Activated CD8-positive, alpha-beta T cell treated with anti-CD3 and anti-CD28 coated beads for 36 hours (primary cell): ENCODE results near the gene HS1BP3. TPM values are rescaled to one million over a fixed set of nuclear protein-coding genes. Genes with fewer than 3 reads are reported as not detected.

ENCODE experiments used
- ATAC-seq: fragments of 200-7000 bp; cut with Tn5 transposase; one replicate; pipeline ENCODE4 v1.10.0; 2021; ENCODE audit warnings: mild to moderate bottlenecking, moderate library complexity
- CTCF ChIA-PET: fragments of 350-600 bp; sonication (Branson Sonifier 250); formaldehyde crosslinking; loops from one replicate; lab custom pipeline; 2021; ENCODE audit warnings: antibody characterized with exemption; lab: Charles Lee
- POLR2A ChIA-PET: fragments of 350-600 bp; sonication (Branson Sonifier 250); formaldehyde crosslinking; loops from one replicate; lab custom pipeline; 2021; ENCODE audit warnings: antibody characterized with exemption; lab: Charles Lee
- DNase-seq: peaks from one replicate; pipeline ENCODE4 v3.0.0-alpha.2; 2020
- H3K27ac Mint-ChIP-seq: one replicate; pipeline ENCODE4 v1.8.0; 2021; ENCODE audit warnings: mild to moderate bottlenecking, mixed read lengths
- H3K27me3 Mint-ChIP-seq: one replicate; pipeline ENCODE4 v1.8.0; 2021; ENCODE audit warnings: mixed read lengths
- H3K36me3 Mint-ChIP-seq: one replicate; pipeline ENCODE4 v1.8.0; 2021; ENCODE audit warnings: low read depth, mixed read lengths
- H3K4me1 Mint-ChIP-seq: one replicate; pipeline ENCODE4 v1.8.0; 2021; ENCODE audit warnings: low read depth, mixed read lengths
- H3K4me3 Mint-ChIP-seq: one replicate; pipeline ENCODE4 v1.8.0; 2021; ENCODE audit warnings: mild to moderate bottlenecking, moderate library complexity, mixed read lengths
- H3K9me3 Mint-ChIP-seq: one replicate; pipeline ENCODE4 v1.8.0; 2021; ENCODE audit warnings: mixed read lengths
- CTCF ChIP-seq: fragments of 200-600 bp; IDR thresholded peaks from one replicate; pipeline ENCODE4 v1.8.0; 2022; ENCODE audit warnings: antibody characterized with exemption, mild to moderate bottlenecking
- intact Hi-C: fragments of 100-400 bp; cut with micrococcal nuclease; formaldehyde crosslinking; loops from one replicate; pipeline ENCODE4 v1.10.0; 2022
- total RNA-seq, 2 experiments: library from RNA; stranded (reverse); gene quantifications; one replicate each; pipeline ENCODE4 v1.2.3, GENCODE V29; 2021

HS1BP3 gene
- total RNA-seq, 2 experiments from 2014 or later = 6.5 to 7.9 TPM

DNA sequence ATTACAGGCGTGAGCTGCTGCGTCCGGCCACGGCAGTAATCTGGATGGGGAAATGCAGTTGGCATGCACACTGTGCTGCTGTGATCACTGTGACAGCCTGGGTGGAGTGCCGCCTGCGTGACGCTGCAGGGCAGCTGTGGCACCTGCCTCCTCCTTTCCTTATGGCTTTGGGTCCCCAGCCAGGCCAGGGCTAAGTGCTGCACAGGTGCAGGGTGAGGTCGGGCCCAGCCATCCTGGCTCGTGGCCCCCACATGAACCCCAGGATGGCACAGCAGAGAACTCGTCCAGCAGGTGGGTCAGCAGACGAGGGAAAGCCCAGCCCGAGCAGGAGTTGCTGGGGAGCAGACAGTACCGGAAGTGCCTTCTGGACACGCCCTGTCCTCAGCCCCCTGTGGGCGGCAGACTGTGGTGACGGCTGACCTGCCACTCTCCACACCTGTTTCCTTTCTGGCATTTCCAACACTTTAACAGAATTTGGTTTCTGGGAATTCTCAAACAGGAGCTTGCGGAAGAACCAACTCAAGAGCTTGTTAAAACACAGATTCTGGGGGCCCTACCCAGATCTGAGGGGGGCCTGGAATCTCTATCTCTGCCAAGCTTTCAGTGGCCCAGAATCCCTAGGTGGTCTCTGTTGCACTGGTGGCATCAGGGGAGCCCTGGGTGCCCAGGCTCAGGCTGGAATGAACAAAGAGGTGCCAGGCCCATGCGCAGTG is 16.9 kb downstream of the HS1BP3 start:
- Mint-ChIP-seq H3K27ac (no peak overlapping the region), H3K36me3 (peaks cover 2% of the 10 kb centered on the region), H3K4me3 (no peak overlapping the region), H3K27me3 (no peaks in the 10 kb centered on the region), H3K4me1 (peaks cover 2% of the 10 kb centered on the region), H3K9me3 (no peaks in the 10 kb centered on the region)
- intact Hi-C loops = no loop called here
- no peak for TF ChIP-seq CTCF
- ChIA-PET POLR2A (interaction anchor here (0.7 kb wide), 1 partner anchor 176 kb away, joined by 3 read pairs; no protein-coding TSS in a partner anchor), CTCF (interaction anchor here (1.0 to 2.7 kb wide), 11 partner anchors 9 to 223 kb away, joined by 3 to 21 read pairs (median 5); partner anchors contain the start of gene RHOB)
- DNase-seq (no peak), ATAC-seq (no peak)

DNA sequence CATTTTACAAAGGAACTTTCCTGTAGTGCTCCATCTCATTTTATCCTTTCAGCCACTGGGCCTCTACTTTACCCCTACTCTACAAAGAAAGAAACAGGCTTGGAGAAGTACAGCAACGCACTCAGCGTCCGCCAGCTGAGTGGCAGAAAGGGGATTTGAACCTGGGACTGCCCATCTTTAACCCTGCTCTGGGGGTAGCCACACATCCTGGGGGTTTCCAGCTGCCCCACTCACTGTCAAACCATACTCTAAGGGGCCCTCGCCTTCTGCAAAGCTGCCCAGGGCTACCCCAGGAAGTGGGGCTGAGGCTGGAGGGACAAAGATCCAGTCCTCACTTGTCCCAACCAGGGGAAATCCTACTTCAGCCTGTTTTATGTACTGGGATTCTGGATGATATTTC is 17.9 kb downstream of the HS1BP3 start:
- H3K4me3 Mint-ChIP-seq = no peak overlapping the region
- no peak for TF ChIP-seq CTCF
- intact Hi-C loops = no loop called here
- H3K36me3 Mint-ChIP-seq = peaks cover 2% of the 10 kb centered on the region
- DNase-seq (no peak), ATAC-seq (no peak)
- ChIA-PET CTCF (interaction anchor here (1.7 to 2.1 kb wide), 3 partner anchors 10 to 222 kb away, joined by 4 to 8 read pairs (median 5); no protein-coding TSS in a partner anchor), POLR2A (no interaction called here)
- no peak overlapping the region for H3K27ac Mint-ChIP-seq
- peaks cover 2% of the 10 kb centered on the region for H3K4me1 Mint-ChIP-seq
- no peaks in the 10 kb centered on the region for H3K9me3 Mint-ChIP-seq
- H3K27me3 Mint-ChIP-seq = no peaks in the 10 kb centered on the region

GRCh38 chr2:20632446-20632990 is 18.4 kb downstream of the HS1BP3 start:
- DNase-seq (no peak), ATAC-seq (no peak)
- H3K4me1 Mint-ChIP-seq = peaks cover 2% of the 10 kb centered on the region
- peaks cover 2% of the 10 kb centered on the region for H3K36me3 Mint-ChIP-seq
- no peak overlapping the region for H3K4me3 Mint-ChIP-seq
- intact Hi-C loops = no loop called here
- no peak for TF ChIP-seq CTCF
- CTCF ChIA-PET = interaction anchor here (1.1 to 2.1 kb wide), 4 partner anchors 10 to 221 kb away, joined by 3 to 8 read pairs (median 4); no protein-coding TSS in a partner anchor
- no peaks in the 10 kb centered on the region for H3K27me3 Mint-ChIP-seq
- H3K9me3 Mint-ChIP-seq = no peaks in the 10 kb centered on the region
- no peak overlapping the region for H3K27ac Mint-ChIP-seq
- POLR2A ChIA-PET = interaction anchor here (1.5 kb wide), 1 partner anchor 216 kb away, joined by 4 read pairs; no protein-coding TSS in a partner anchor

GRCh38 chr2:20631617-20632307 is 19.1 kb downstream of the HS1BP3 start:
- Mint-ChIP-seq H3K36me3 (peaks cover 2% of the 10 kb centered on the region), H3K27me3 (no peaks in the 10 kb centered on the region), H3K4me1 (peaks cover 2% of the 10 kb centered on the region), H3K4me3 (no peak overlapping the region), H3K27ac (no peak overlapping the region), H3K9me3 (no peaks in the 10 kb centered on the region)
- CTCF ChIA-PET = interaction anchor here (1.1 to 2.1 kb wide), 3 partner anchors 11 to 192 kb away, joined by 3 to 8 read pairs (median 4); no protein-coding TSS in a partner anchor
- no peak for TF ChIP-seq CTCF
- ATAC-seq (no peak), DNase-seq (no peak)
- POLR2A ChIA-PET = interaction anchor here (1.5 kb wide), 1 partner anchor 215 kb away, joined by 4 read pairs; no protein-coding TSS in a partner anchor
- intact Hi-C loops = no loop called here
